ENCODE data around the gene EPHB2. TPM values are rescaled to one million over a fixed set of nuclear protein-coding genes. Genes with fewer than 3 reads are reported as not detected.

EPHB2 gene
- polyA plus RNA-seq, 2 of the 4 experiments (the other 2 are of a cell fraction), result 13.0 to 35.3 TPM

- no peak for ATAC-seq
- CTCF ChIA-PET, result interaction anchor here (0.6 to 2.5 kb wide), 3 partner anchors 12 to 133 kb away, joined by 3 to 6 read pairs (median 4); no protein-coding TSS in a partner anchor
- FAIRE-seq, result no peak
- POLR2A ChIA-PET, result no interaction called here
- Histone ChIP-seq H3K4me2 (no peak overlapping the region), H3K4me3 (no peak overlapping the region), H3K27ac (no peak overlapping the region), H3K4me1 (peaks cover 23% of the 10 kb centered on the region), H3K9me3 (no peaks in the 10 kb centered on the region)
- TF ChIP-seq JUN (IDR thresholded peaks at IDR 0.05) (no peak), ZSCAN20 (CRISPR knock-in tag; IDR thresholded peaks at IDR 0.05) (no peak), NFE2L2 (conservative IDR thresholded peaks at IDR 0.05; ENCODE audit: low read length) (no peak), MAX (IDR thresholded peaks at IDR 0.05) (no peak), HEYL (CRISPR knock-in tag; IDR thresholded peaks at IDR 0.05) (no peak), NPAS2 (CRISPR knock-in tag; IDR thresholded peaks at IDR 0.05; ENCODE audit: borderline replicate concordance) (no peak), HMGXB4 (CRISPR knock-in tag; IDR thresholded peaks at IDR 0.05; ENCODE audit: borderline replicate concordance) (no peak), E2F6 (IDR thresholded peaks at IDR 0.05; ENCODE audit: borderline replicate concordance, low read depth) (no peak), HOXA7 (CRISPR knock-in tag; IDR thresholded peaks at IDR 0.05) (no peak), SREBF2 (IDR thresholded peaks at IDR 0.05) (no peak), EHF (CRISPR knock-in tag; IDR thresholded peaks at IDR 0.05) (no peak), BCL3 (IDR thresholded peaks at IDR 0.05) (no peak), EHMT2 (IDR thresholded peaks at IDR 0.05; ENCODE audit: low read depth) (no peak), PBX3 (IDR thresholded peaks at IDR 0.05) (no peak), NR3C1 (IDR thresholded peaks at IDR 0.05) (no peak), ESRRA (IDR thresholded peaks at IDR 0.05; ENCODE audit: borderline replicate concordance, low read length) (no peak), HOXB13 (CRISPR knock-in tag; IDR thresholded peaks at IDR 0.05; ENCODE audit: low read depth) (no peak)
- 95% methylated on average over 3 of the region's 3 CpGs for WGBS (ENCODE audit: missing lambda C conversion rate)
- no peak for DNase-seq (ENCODE audit: low read depth in 1 of 2, low spot score in 1 of 2)
Measured at GRCh38 chr1:22837332-22837731, 126.7 kb downstream of the EPHB2 start.

GRCh38 chr1:22838965-22839364 lies 128.3 kb downstream of the EPHB2 start:
- FAIRE-seq, result no peak
- DNase-seq (ENCODE audit: low read depth in 1 of 2, low spot score in 1 of 2), result no peak
- Histone ChIP-seq H3K4me3 (no peak overlapping the region), H3K4me2 (no peak overlapping the region), H3K27ac (no peak overlapping the region), H3K9me3 (no peaks in the 10 kb centered on the region), H3K4me1 (peaks cover 6% of the 10 kb centered on the region)
- TF ChIP-seq POLR2A (IDR thresholded peaks at IDR 0.05; ENCODE audit: low read length) (no peak), HEYL (CRISPR knock-in tag; IDR thresholded peaks at IDR 0.05) (no peak), MAFK (IDR thresholded peaks at IDR 0.05; ENCODE audit: partially characterized antibody) (no peak), MAZ (IDR thresholded peaks at IDR 0.05; ENCODE audit: borderline replicate concordance, low read depth, low read length) (no peak), CHD2 (IDR thresholded peaks at IDR 0.05; ENCODE audit: low read length, partially characterized antibody) (no peak), ATOH8 (CRISPR knock-in tag; IDR thresholded peaks at IDR 0.05; ENCODE audit: low read depth) (no peak), CHD4 (IDR thresholded peaks at IDR 0.05; ENCODE audit: borderline replicate concordance) (no peak), JUN (IDR thresholded peaks at IDR 0.05) (no peak), FOSL2 (IDR thresholded peaks at IDR 0.05) (no peak), FOSL2 (CRISPR knock-in tag; IDR thresholded peaks at IDR 0.05) (no peak), KDM1A (IDR thresholded peaks at IDR 0.05; ENCODE audit: low read depth) (no peak), KDM5A (IDR thresholded peaks at IDR 0.05) (no peak), POLR2AphosphoS2 (conservative IDR thresholded peaks at IDR 0.05; ENCODE audit: low read length) (no peak)
- 72% methylated on average over 4 of the region's 5 CpGs for WGBS (ENCODE audit: missing lambda C conversion rate)
- ChIA-PET POLR2A (no interaction called here), CTCF (interaction anchor here (1.6 to 2.5 kb wide), 2 partner anchors 13 to 135 kb away, joined by 3 to 6 read pairs; no protein-coding TSS in a partner anchor)
- no peak for ATAC-seq
